ENCODE data around the gene ATP2B3.
A peak's percentile ranks its signal among the peaks of the same experiment; 100 is the strongest.

ATP2B3 gene

GRCh38 chrX:153576961-153577360 is 59.5 kb downstream of the ATP2B3 start:
- no peak for DNase-seq

GRCh38 chrX:153578200-153578835 is 60.9 kb downstream of the ATP2B3 start:
- DNase-seq, result no peak

- no peak for DNase-seq
Observed at GRCh38 chrX:153578889-153579288, 61.4 kb downstream of the ATP2B3 start.

DNA sequence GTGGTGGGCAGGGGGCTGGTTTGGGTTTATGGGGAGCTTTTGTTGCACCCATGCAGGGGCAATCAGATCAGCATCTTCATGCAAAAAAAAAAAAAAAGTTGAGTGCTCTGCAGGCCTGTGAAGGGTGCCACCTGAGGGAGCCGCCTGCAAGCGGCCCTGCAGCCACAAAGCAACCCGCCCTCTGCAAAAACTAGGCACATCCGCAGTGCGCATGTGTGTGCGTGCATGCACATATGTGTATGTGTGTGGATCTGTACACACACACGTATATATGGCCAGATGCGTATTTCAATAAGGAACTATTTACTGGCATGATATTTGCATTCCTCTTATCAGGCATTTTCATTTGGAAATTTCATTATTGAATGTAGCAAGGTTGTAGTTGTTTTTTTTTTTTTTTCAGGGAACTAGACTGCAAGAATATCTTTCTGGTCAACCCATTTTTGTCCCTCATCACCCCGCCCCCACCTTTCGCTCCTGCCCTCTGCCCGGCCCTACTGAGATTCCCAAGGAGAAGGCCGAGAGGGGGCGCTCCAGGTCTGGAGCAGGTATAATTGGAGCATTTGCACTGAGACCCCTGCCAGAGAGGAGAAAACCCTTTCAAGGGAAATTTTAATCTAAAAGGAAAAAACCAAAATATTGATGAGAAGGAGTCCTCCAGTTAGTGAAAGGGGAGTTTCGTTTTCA is 63.4 kb downstream of the ATP2B3 start:
- DNase-seq, result no peak

DNA sequence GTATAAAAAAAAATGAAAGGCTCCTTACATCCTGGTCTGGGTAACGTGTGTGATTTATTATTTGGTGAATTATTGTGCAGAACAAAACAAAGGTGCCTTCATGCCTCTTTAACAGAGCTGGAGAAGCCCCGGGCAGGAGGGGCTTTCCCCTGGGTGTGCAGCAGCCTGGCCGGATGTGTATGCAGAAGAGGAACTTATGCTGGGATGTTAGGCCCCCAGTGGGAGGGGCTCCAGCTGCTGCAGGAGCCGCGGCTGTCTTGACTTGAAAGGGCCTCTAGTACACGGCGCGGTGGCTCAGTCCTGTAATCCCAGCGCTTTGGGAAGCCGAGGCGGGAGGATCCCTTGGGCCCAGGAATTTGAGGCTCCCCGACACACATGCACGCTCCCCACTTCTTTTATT is 65.5 kb downstream of the ATP2B3 start:
- no peak for DNase-seq

- DNase-seq, result no peak
Observed at GRCh38 chrX:153583433-153583832, 66.0 kb downstream of the ATP2B3 start.

DNA sequence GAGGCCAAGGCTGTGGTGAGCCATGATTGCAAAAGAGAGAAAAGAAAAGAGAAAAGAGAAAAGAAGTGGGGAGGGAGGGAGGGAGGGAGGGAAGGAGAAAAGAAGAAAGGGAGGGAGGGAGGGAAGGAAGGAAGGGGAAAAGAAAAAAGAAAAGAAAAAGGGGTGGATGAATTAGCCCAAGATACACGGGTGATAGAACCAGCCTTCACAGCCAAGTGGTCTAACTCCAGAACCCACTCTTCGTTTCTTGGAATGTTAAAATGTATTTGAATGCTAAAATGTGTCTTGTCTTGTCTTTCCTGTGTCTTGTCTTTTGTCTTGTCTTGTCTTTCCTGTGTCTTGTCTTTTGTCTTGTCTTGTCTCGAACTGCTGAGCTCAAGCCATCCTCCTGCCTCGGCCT is 68.4 kb downstream of the ATP2B3 start:
- DNase-seq, result no peak

DNA sequence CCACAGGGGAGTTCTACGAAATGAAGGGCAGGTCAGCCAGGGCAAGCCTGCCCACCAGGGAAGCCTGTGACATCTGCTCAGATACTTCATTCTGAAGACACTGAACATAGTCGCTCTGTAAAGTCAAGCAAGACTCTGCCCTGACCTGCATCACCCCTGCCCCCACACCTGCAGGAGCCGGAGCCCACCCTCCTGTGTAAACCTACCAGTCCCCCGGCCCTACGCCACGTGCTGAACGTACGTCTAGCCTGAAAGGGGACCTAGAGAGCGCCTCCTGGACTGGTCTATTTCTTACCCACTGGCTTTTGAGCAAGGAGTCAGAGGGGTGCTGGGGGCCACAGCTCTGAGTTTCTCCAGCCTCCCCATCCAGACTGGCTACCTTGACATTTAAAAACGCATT is 69.9 kb downstream of the ATP2B3 start:
- DNase-seq, result no peak

DNA sequence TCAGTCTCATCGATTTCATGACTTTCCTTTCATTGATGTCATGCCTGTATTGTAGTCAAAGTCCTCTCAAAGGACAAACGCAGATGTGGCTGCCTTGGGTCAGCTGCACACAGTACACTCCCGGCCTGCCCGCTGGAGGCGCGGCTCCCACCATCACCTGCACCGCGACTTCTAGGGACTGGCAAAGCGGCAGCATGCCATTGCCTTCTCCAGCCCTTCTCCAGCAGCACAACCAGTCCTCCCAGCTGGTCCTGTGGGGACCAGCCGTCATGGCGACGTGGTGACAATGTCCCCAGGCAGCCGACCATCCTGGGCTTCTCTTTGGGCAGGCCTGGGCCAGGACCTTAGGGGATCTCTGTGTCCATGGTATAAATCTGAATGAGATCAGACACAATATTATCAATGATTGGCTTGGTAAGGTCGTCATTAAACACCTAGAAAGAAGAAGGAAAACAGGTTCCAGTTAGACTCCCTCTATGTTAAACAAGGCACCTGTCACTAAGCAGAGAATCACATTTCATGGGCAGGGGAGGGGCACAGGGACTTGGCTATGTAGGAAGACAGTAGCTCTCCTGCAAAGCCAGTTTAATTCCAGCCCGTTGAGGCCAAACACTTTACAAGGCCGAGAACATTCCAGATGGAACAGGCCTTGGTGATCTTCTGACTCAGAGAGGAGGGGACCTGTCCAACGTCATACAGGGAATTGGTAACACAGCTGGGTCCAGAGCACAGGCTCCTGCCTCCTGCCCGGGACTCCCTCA is 70.8 kb downstream of the ATP2B3 start:
- DNase-seq, result no peak

DNA sequence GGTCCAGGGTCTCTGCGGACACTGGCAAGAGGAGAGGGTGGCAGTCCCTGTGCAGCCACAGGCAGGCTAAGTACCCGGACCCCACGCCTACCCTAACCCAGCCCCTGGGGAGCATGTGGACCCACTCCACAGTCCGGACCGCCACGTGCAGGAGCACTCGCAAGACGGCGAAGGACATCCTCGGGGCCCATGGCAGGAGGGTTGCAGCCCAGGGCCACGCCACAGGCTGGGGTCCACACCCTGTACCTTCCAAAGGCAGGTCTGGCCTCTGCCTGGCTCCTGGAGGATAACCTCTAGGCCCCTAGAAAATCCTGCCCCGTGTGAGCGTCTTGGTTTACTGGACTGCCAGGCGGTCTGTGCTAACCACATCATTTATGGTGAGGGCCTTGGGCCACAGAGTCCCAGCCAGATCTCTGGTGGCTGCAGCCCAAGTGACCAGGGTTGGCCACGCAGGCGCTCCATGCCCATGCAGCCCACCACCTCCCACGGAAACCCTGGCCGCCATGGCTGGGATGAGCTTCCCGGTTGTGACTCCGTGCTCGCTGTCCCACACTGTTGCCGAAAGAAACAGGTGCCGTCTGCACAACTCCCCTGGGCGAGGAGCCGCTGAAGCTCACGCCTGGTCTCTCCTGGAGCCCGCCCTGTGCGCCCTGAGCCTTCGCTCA is 71.5 kb downstream of the ATP2B3 start:
- DNase-seq, result no peak

DNA sequence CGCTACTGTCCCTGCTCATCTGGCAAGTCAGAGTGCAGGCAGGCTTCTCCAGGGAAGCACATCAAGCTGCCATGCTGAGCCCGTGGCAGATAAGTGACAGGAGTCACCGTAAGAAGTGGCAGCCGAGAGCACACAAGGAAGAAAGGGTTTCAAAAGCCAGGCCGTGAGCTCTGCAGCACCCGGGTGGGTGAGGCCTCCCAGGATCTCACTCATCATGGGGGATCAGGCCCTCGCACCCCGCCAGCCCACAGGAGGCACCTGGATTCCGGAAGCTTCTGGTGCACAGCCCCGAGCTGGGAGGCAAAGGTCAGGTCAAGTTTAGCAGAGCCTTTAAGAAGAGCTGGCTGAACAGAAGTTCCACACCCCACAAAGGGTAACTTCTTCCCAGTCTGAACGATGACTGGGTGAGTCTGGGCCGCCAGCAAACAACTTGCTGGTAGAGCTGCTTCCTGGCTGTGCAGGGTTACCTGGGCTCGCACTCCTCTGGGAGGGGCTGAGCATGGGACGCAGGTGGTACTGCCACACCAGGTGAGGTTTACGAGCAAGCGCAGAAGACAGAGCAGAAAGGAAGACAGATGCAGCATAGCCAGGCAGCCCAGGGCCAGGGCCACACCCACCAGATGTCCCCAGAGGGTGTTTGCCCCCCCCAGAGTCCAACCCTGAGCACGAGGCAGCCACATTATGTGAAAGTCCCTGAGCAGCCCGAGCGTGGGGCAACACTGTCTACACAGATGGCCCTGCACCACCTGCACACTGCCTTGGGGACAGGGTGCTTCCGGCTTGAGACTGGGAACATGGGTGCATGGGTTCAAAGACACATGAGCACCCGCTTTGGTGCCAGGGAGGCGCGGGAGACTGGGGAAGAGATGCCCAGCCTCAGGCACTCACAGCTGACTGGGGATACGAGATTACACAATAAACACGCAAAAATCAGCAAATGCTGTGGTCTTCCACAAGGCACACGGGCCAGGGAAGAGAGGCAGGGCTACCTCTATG is 73.8 kb downstream of the ATP2B3 start:
- DNase-seq, result no peak

- no peak for DNase-seq
Observed at GRCh38 chrX:153592091-153592833, 74.8 kb downstream of the ATP2B3 start.

DNA sequence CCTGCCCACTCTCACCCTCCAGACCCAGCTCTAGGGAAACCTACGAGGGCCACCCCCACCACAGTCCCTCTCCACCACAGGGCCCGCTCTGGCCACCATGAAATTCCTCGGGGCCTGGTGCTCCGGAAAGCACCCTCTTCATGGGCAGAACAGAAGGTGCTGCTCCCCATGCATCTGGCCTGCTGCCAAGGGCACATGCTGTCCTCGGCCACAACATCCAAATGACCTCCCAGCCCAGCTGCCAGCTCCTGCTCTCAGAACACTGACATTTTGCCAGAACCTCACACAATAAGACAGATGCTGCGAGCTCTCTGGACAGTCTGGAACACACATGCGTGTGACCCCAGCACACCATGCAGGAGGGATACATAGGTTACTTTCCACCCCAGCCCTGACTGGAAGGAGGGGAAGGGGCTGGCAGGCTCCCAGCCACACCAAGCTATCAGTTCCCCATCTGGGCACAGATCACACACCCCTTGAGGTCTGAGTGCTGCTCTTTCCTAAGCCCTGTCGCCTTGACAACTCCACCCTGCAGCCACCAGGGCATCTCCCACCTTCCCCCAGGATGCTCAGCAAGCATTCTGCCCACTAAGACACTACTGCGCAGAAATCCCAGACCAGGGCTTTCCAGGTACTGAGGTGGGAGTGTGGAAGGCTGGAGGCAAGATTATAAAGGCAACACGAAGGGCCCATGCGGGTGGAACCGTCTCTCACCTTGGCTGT is 75.7 kb downstream of the ATP2B3 start:
- DNase-seq, result peak; percentile 20

GRCh38 chrX:153593811-153594500 is 76.5 kb downstream of the ATP2B3 start:
- DNase-seq, result no peak

DNA sequence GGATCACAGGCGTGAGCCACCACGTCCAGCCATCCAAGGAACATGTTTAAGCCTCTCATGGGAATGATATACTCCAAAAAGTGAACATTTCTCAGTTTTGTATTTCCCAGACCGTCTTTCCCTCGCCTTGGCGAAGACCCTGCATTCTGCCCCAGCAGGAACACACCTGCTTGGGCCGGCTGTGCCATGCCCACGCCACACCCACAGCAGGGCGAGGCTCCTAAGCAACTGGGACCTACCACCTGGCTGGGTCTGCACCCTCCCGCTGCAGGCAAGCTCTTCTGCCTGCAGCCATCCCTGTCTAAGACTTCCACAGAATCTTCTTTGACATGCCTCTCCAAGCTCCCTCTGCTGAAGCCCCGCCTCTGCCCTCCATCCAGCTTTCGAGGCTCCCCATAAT is 77.9 kb downstream of the ATP2B3 start:
- no peak for DNase-seq

DNA sequence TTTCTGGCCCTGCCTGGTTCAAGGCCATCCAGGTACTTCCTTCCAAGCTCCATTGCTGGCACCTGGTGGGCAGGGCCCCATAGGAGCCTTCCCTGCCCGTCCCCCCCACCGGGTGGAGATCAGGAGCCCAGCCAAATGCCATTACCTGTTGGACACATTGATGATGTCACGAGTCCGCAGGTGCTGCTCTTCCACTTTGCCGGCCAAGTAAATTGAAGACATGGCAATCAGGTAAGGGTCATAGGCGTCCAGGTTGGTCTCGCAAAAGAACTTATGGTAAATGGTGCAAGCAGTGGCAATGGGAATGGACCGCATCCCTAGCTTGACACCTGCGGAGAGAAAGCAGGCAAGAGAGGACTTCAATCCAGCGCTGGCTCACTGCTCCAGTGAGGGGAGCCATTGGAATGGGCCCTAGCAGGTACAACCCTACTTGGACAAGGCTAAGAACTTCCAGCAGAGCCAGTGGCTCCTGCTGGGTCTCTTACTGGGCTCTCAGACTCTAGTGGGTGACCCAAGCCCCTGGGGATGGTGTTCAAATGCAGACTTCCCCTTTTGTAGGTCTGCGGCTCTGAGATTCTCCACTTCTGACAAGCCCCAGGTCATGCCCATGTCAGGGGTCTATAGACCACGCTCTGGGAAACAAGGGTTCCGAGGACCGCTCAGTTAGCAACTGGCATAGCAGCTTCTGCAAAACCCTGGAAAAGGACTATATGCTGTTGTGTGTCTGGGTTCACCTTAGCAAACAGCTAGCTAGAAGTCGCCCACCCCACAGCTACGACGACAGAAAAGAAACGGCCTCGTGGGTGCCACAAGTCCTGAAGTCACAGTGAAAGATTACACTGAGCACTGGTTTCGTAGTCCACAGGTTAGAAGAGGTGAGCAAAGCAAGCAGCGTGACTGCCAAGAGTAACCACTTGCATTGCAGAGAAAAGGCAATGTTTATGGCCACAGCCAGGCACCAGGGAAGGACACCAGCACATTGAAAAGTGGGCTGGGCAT is 78.7 kb downstream of the ATP2B3 start:
- no peak for DNase-seq

GRCh38 chrX:153596981-153597750 is 79.7 kb downstream of the ATP2B3 start:
- no peak for DNase-seq

- no peak for DNase-seq
Observed at GRCh38 chrX:153598541-153599191, 81.2 kb downstream of the ATP2B3 start, which contains the start of gene CCNQ. Gene CCNQ, minus strand, starts transcription at chrX:153599139. Its CDS starts 66 bp downstream, at chrX:153599073.

All from DMS79 treated with DMSO at 0.1 percent for 48 hours (cell line).